HEK293 (cell line): ENCODE data around the gene LMLN.

Experiments
- IKZF3 ChIP-seq: fragments of 450-650 bp; IDR thresholded peaks from 2 replicates; pipeline ENCODE4 v1.5.0; 2018; ENCODE audit warnings: missing biosample characterization, mild to moderate bottlenecking, missing genetic modification characterization, moderate library complexity
- SETDB1 ChIP-seq: IDR thresholded peaks from one replicate; pipeline ENCODE4 v1.6.1; 2017; ENCODE audit warnings: mild to moderate bottlenecking, low read length, moderate library complexity, mixed read lengths; ENCODE audit not compliant: insufficient read length
- SP7 ChIP-seq: fragments of 450-650 bp; formaldehyde crosslinking; IDR thresholded peaks from 2 replicates; pipeline ENCODE4 v1.5.1; 2016; ENCODE audit warnings: missing biosample characterization, missing genetic modification characterization
- ZBTB26 ChIP-seq: fragments of 450-650 bp; formaldehyde crosslinking; optimal IDR thresholded peaks from 2 replicates; pipeline ENCODE3; 2016; ENCODE audit warnings: missing biosample characterization, mild to moderate bottlenecking, missing genetic modification characterization
- ZNF138 ChIP-seq: fragments of 450-650 bp; formaldehyde crosslinking; IDR thresholded peaks from 2 replicates; pipeline ENCODE4 v1.5.1; 2016; ENCODE audit warnings: missing biosample characterization, missing genetic modification characterization, borderline replicate concordance
- ZNF280D ChIP-seq: fragments of 450-650 bp; formaldehyde crosslinking; IDR thresholded peaks from 2 replicates; pipeline ENCODE4 v1.5.1; 2016; ENCODE audit warnings: missing biosample characterization, missing genetic modification characterization
- ZNF324 ChIP-seq: fragments of 450-650 bp; formaldehyde crosslinking; IDR thresholded peaks from 2 replicates; pipeline ENCODE4 v1.5.1; 2016; ENCODE audit warnings: missing biosample characterization, missing genetic modification characterization
- TF ChIP-seq, protein P1 (sequence below): fragments of 450-650 bp; formaldehyde crosslinking; IDR thresholded peaks from 2 replicates; pipeline ENCODE4 v1.5.1; 2016; ENCODE audit warnings: missing biosample characterization, missing genetic modification characterization

GRCh38 chr3:198018416-198018815, 58.4 kb downstream of the LMLN start:
- TF ChIP-seq ZNF280D (tag by site-specific recombination) (no peak), ZNF324 (tag by site-specific recombination) (no peak), ZNF138 (no peak), SETDB1 (no peak), IKZF3 (tag by site-specific recombination) (no peak), ZBTB26 (tag by site-specific recombination) (no peak), SP7 (no peak)
- TF ChIP-seq, protein P1, sequence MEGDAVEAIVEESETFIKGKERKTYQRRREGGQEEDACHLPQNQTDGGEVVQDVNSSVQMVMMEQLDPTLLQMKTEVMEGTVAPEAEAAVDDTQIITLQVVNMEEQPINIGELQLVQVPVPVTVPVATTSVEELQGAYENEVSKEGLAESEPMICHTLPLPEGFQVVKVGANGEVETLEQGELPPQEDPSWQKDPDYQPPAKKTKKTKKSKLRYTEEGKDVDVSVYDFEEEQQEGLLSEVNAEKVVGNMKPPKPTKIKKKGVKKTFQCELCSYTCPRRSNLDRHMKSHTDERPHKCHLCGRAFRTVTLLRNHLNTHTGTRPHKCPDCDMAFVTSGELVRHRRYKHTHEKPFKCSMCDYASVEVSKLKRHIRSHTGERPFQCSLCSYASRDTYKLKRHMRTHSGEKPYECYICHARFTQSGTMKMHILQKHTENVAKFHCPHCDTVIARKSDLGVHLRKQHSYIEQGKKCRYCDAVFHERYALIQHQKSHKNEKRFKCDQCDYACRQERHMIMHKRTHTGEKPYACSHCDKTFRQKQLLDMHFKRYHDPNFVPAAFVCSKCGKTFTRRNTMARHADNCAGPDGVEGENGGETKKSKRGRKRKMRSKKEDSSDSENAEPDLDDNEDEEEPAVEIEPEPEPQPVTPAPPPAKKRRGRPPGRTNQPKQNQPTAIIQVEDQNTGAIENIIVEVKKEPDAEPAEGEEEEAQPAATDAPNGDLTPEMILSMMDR (tag by site-specific recombination), result no peak
